Heart left ventricle (tissue), 16 donors: ENCODE data around the gene SHISA5. TPM values are rescaled to one million over a fixed set of nuclear protein-coding genes. Genes with fewer than 3 reads are reported as not detected.
A peak's percentile ranks its signal among the peaks of the same experiment; 100 is the strongest.

Experiments
- ATAC-seq, 4 donors: fragments of 200-7000 bp; cut with Tn5 transposase; one replicate each; pipeline ENCODE4 v1.9.1; 2020 to 2022; ENCODE audit warnings: moderate library complexity in 4 of 4, mild to moderate bottlenecking in 3 of 4, moderate number of reproducible peaks in 1 of 4
- DNase-seq, 5 donors: peaks; one replicate each; pipeline ENCODE4 v3.0.0-alpha.2; 2020
- H3K27ac ChIP-seq, 12 donors: fragments of 200-600 bp; sonication (generic) in 4 of 12; one replicate each; pipeline versions ENCODE4 v1.5.0 to v1.8.0; 2016 to 2022; ENCODE audit warnings: mild to moderate bottlenecking in 2 of 12
- H3K27me3 ChIP-seq, 9 donors: fragments of 200-600 bp; sonication (generic) in 2 of 9; one replicate each; pipeline versions ENCODE4 v1.5.1 to v1.8.0; 2016 to 2022; ENCODE audit warnings: mild to moderate bottlenecking in 3 of 9
- H3K36me3 ChIP-seq, 9 donors: fragments of 200-600 bp; sonication (generic) in 2 of 9; one replicate each; pipeline versions ENCODE4 v1.5.0 to v1.8.0; 2018 to 2022; ENCODE audit warnings: mild to moderate bottlenecking in 2 of 9
- H3K4me1 ChIP-seq, 12 donors: fragments of 200-600 bp; sonication (generic) in 4 of 12; one replicate each; pipeline versions ENCODE4 v1.5.0 to v1.8.0; 2016 to 2022; ENCODE audit warnings: mild to moderate bottlenecking in 3 of 12
- H3K4me3 ChIP-seq, 12 donors: fragments of 200-600 bp; sonication (generic) in 4 of 12; one replicate each; pipeline versions ENCODE4 v1.5.0 to v1.8.0; 2017 to 2022; ENCODE audit warnings: mild to moderate bottlenecking in 9 of 12, moderate library complexity in 4 of 12
- H3K9me3 ChIP-seq, 12 donors: fragments of 200-600 bp; sonication (generic) in 4 of 12; one replicate each; pipeline versions ENCODE4 v1.5.0 to v1.8.0; 2016 to 2022; ENCODE audit warnings: mild to moderate bottlenecking in 1 of 12
- CTCF ChIP-seq, 12 donors: fragments of 200-600 bp; sonication (generic) in 4 of 12; IDR thresholded peaks; one replicate each; pipeline versions ENCODE4 v1.5.0 to v1.8.0; 2018 to 2022; ENCODE audit warnings: antibody characterized with exemption in 12 of 12, mild to moderate bottlenecking in 5 of 12
- POLR2A ChIP-seq, 2 donors: fragments of 450-650 bp; IDR thresholded peaks; one replicate each; pipeline ENCODE4 v1.6.1; 2017; ENCODE audit warnings: antibody characterized with exemption in 2 of 2, mild to moderate bottlenecking in 2 of 2, moderate library complexity in 2 of 2
- WGBS, 4 donors: extraction: QIAGEN DNeasy Blood & Tissue Kit in 2 of 4; methylation state at CpG; one replicate each; pipeline versions ENCODE4 v1.1.5 to v1.1.7; 2013 to 2018; 5-methylcytosine and 5-hydroxymethylcytosine counted together
- intact Hi-C, 10 donors: fragments of 100-400 bp; cut with DNase I; formaldehyde crosslinking; loops; one replicate each; pipeline versions ENCODE4 v1.11.1 to v1.14.2; 2022
- polyA plus RNA-seq, 2 donors: library from polyadenylated mRNA; stranded (reverse); fragments of 200-250 nt; gene quantifications; one replicate each; pipeline ENCODE4 v1.2.3, GENCODE V29; 2013
- total RNA-seq, 9 donors: library from RNA; depleted of rRNA in 2 of 9; stranded (reverse); fragments of >200 nt in 2 of 9; fragmentation: NEBNext Ultra II Directional in 3 of 9; extraction: Animal tissue kit (Norgen Biotek cat#: 25700) in 3 of 9; gene quantifications; one replicate each; pipeline versions ENCODE4 v1.1.0 to v1.2.4, GENCODE V29; 2016 to 2023
- donor health status: ischemic (EF 13 %, LVEDD 7.1; RV severe dilation, severe dysfunction).
- donor health status: healthy with polysubstance abuse.
- donor health status: DM: no; HTN: yes; CAD: no.
- donor health status: DM: no; HTN: no; CAD: no.
- donor health status: ischemic (EF 25% LVEDD 6.9; RV normal size, moderate dysfunction).
- donor health status: ischemic (EF 25% LVEDD 5.7; RV mildly dilated, moderate dysfunction).
- donor health status: healthy.
- donor health status: DM: yes; HTN: yes; CAD: no.
- donor health status: ischemic (EF 35%, LVEDD 5.7; RV mildly dilated, moderate dysfunction).
- donor health status: nonischemic (EF 11% LVEDD 7.7; RV severe dilation, severe dysfunction).
- donor health status: DM: yes; HTN: yes; CAD: no.
- donor health status: PGD.
- donor health status: ischemic (EF 29% LVEDD 5.4; RV normal size, mild dysfunction).
- donor health status: nonischemic (EF 23%, LVEDD 6.1; RV moderate dilation, normal function).

Gene SHISA5
- total and polyA plus RNA-seq, 11 donors = 25.8 to 124 (median 54.6) TPM

DNA sequence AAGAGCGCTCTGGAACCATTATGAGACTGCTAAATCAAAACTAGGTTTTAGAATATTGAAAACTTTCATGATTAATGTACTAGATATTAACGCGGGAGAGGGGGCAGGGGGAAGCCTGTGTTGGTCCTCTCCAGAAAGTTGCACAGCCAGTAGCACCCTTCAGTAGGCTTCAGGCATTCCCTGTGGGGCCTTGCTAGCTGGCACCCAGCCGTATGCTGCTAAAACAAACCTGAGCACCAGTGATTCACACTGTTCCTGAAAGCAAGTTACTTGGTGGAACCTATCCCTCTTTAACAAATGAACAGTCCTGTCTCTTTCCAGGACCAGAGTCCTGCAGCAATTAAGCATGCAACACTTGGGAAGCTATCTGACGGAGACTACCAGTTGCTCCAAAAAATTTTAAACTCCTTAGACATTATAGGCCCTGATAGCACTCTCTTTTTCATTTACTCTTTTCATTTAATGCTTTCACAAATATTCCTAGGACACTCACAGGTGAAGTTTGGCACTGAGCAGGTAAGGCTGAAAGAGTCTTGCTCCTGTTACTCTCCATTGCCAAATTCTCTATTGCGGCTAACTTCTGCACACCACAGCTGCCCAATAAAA is 58.6 kb downstream of the SHISA5 start:
- WGBS, 4 donors = 73 to 85% (median 80%) methylated on average over 6 of the region's 6 CpGs
- ATAC-seq (no peak), DNase-seq (no peak)
- H3K36me3 ChIP-seq = peaks cover 0 to 46% (median 32%) of the 10 kb centered on the region in 9 donors
- H3K27me3 ChIP-seq = no peaks in the 10 kb centered on the region
- H3K4me3 ChIP-seq = peak overlapping the region in 4 of 12 donors; percentile 78 to 96 (median 90)
- TF ChIP-seq CTCF (IDR thresholded peaks at IDR 0.05) = no peak
- no peak for TF ChIP-seq POLR2A (IDR thresholded peaks at IDR 0.05)
- peaks cover 4 to 40% (median 30%) of the 10 kb centered on the region in 12 donors for H3K4me1 ChIP-seq
- H3K27ac ChIP-seq = no peak overlapping the region
- no peaks in the 10 kb centered on the region for H3K9me3 ChIP-seq
- intact Hi-C loops = loop anchor here in 2 of 10 donors (5.0 kb wide), 3 partner anchors 102 to 242 kb away; partner anchors contain the start of genes NCKIPSD (in 1 of the 2) and PFKFB4 (in 1 of the 2)

DNA sequence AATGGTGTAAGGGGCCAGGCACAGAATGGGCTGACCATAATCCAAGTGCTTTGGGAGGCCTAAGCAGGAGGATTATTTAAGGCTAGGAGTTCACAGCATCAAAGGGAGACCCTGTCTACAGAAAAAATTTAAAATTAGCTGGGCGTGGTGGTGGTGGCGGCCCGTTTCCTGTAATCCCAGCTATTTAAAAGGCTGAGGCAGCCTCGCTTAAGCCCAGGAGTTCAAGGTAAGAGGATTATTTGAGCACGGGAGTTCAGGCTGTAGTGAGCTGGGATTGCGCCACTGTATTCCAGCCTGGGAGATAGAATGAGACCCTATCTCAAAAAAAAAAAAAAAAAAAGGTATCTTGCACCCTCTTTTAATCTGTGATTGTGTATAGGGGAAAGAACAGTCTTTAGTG is 62.0 kb downstream of the SHISA5 start:
- Histone ChIP-seq H3K4me3 (peak overlapping the region in 3 of 12 donors; percentile 91 to 98 (median 95)), H3K27ac (no peak overlapping the region), H3K27me3 (no peaks in the 10 kb centered on the region), H3K4me1 (peaks cover 0 to 38% (median 26%) of the 10 kb centered on the region in 12 donors), H3K36me3 (peaks cover 0 to 41% (median 32%) of the 10 kb centered on the region in 9 donors), H3K9me3 (no peaks in the 10 kb centered on the region)
- no peak for TF ChIP-seq CTCF (IDR thresholded peaks at IDR 0.05)
- TF ChIP-seq POLR2A (IDR thresholded peaks at IDR 0.05) = no peak
- ATAC-seq (no peak), DNase-seq (no peak)
- intact Hi-C loops = no loop called here
- WGBS, 4 donors = 72 to 79% (median 77%) methylated on average over 6 of the region's 6 CpGs

DNA sequence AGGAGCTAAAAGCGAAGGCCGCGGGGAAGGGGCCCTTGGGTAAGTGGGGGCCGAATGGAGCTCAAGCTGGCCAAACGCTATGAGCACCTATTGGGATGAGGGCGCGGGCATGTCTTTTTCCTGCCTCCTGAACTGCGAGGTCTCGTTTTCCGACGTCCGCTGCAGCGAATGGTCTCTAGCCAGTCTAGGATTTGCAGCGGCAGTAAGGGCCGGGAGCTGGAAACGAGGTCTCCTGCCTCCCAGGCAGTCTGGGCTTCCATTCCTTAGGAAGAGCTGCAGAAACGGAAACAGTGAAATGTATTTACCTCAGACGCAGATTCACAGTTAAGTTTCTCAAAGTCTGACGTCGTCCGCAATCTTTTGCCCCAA is 63.4 kb downstream of the SHISA5 start:
- Histone ChIP-seq H3K36me3 (peaks cover 0 to 41% (median 32%) of the 10 kb centered on the region in 9 donors), H3K27me3 (no peaks in the 10 kb centered on the region), H3K9me3 (no peaks in the 10 kb centered on the region), H3K4me1 (peaks cover 0 to 35% (median 20%) of the 10 kb centered on the region in 12 donors), H3K4me3 (peak overlapping the region; percentile 60 to 98 (median 86)), H3K27ac (peak overlapping the region; percentile 78 to 96 (median 92))
- TF ChIP-seq CTCF (IDR thresholded peaks at IDR 0.05) (no peak), POLR2A (IDR thresholded peaks at IDR 0.05) (no peak)
- DNase-seq = no peak
- peak in 2 of 4 donors; percentile 13 to 18 for ATAC-seq
- intact Hi-C loops = no loop called here
- WGBS, 4 donors = 1 to 2% (median 2%) methylated on average over 21 of the region's 21 CpGs

GRCh38 chr3:48439820-48440589 is 64.0 kb downstream of the SHISA5 start, which contains the start of the genes CCDC51 and TMA7:
CCDC51 (minus strand) TSS chr3:48440119; CDS start chr3:48435128, 4,991 bp downstream.
TMA7 (plus strand) TSS chr3:48440257; CDS start chr3:48440297, 40 bp downstream.
- 0 to 1% (median 1%) methylated on average over 47 to 54 of the region's 54 CpGs for WGBS, 4 donors
- no peaks in the 10 kb centered on the region for H3K27me3 ChIP-seq
- peak within 1 kb of the TSS; percentile 78 to 96 (median 92) for H3K27ac ChIP-seq
- TF ChIP-seq CTCF (IDR thresholded peaks at IDR 0.05) (no peak), POLR2A (IDR thresholded peaks at IDR 0.05) (peak in 1 of 2 donors; percentile 85)
- peak within 1 kb of the TSS; percentile 60 to 98 (median 86) for H3K4me3 ChIP-seq
- H3K9me3 ChIP-seq = no peaks in the 10 kb centered on the region
- ATAC-seq (peak; percentile 97 to 99 (median 99)), DNase-seq (peak; percentile 98 to 99 (median 99))
- intact Hi-C loops = loop anchor here in 5 of 10 donors (5.0 kb wide), 3 partner anchors 168 to 248 kb away; no protein-coding TSS in a partner anchor
- peaks cover 0 to 32% (median 19%) of the 10 kb centered on the region in 12 donors for H3K4me1 ChIP-seq
- H3K36me3 ChIP-seq = peaks cover 0 to 41% (median 32%) of the 10 kb centered on the region in 9 donors
